GM08714 (cell line): ENCODE results near the gene KLHL3.

Experiments used
- H3K4me3 ChIP-seq: fragments of 200-500 bp; sonication (Bioruptor generic); 2 replicates; pipeline ENCODE4 v1.5.1; 2014; ENCODE audit warnings: mild to moderate bottlenecking, low read length, inconsistent platforms
- ZNF274 ChIP-seq: IDR thresholded peaks from 2 replicates; pipeline ENCODE4 v1.6.1; 2012; ENCODE audit warnings: mild to moderate bottlenecking, low read depth, low read length

The KLHL3 gene

GRCh38 chr5:137630216-137630971, 105.5 kb downstream of the KLHL3 start:
- no peak for TF ChIP-seq ZNF274

GRCh38 chr5:137629646-137630045, 106.2 kb downstream of the KLHL3 start:
- TF ChIP-seq ZNF274: no peak

More at GRCh38 chr5:137630216-137630971, 105.5 kb downstream of the KLHL3 start:
- no peak overlapping the region for H3K4me3 ChIP-seq

GRCh38 chr5:137627706-137628105, 108.2 kb downstream of the KLHL3 start:
- no peak overlapping the region for H3K4me3 ChIP-seq
- TF ChIP-seq ZNF274: no peak

More at GRCh38 chr5:137629646-137630045, 106.2 kb downstream of the KLHL3 start:
- no peak overlapping the region for H3K4me3 ChIP-seq

- no peak for TF ChIP-seq ZNF274
- H3K4me3 ChIP-seq: no peak overlapping the region
Measured at GRCh38 chr5:137627293-137627692, 108.6 kb downstream of the KLHL3 start.

GRCh38 chr5:137624786-137625349, 111.0 kb downstream of the KLHL3 start:
- TF ChIP-seq ZNF274: no peak
- no peak overlapping the region for H3K4me3 ChIP-seq

GRCh38 chr5:137622850-137623249, 113.0 kb downstream of the KLHL3 start:
- no peak for TF ChIP-seq ZNF274
- no peak overlapping the region for H3K4me3 ChIP-seq

GRCh38 chr5:137621861-137622823, 113.7 kb downstream of the KLHL3 start:
- no peak overlapping the region for H3K4me3 ChIP-seq
- no peak for TF ChIP-seq ZNF274

- H3K4me3 ChIP-seq: no peak overlapping the region
- no peak for TF ChIP-seq ZNF274
Measured at GRCh38 chr5:137621306-137621705, 114.6 kb downstream of the KLHL3 start.

- no peak for TF ChIP-seq ZNF274
- H3K4me3 ChIP-seq: no peak overlapping the region
Measured at GRCh38 chr5:137619191-137619870, 116.6 kb downstream of the KLHL3 start.

GRCh38 chr5:137618476-137618875, 117.4 kb downstream of the KLHL3 start:
- H3K4me3 ChIP-seq: no peak overlapping the region
- no peak for TF ChIP-seq ZNF274

- no peak for TF ChIP-seq ZNF274
- H3K4me3 ChIP-seq: no peak overlapping the region
Measured at GRCh38 chr5:137617528-137618205, 118.2 kb downstream of the KLHL3 start.

- no peak overlapping the region for H3K4me3 ChIP-seq
- no peak for TF ChIP-seq ZNF274
Measured at GRCh38 chr5:137616046-137616445, 119.8 kb downstream of the KLHL3 start.

GRCh38 chr5:137615171-137615775, 120.6 kb downstream of the KLHL3 start:
- H3K4me3 ChIP-seq: no peak overlapping the region
- TF ChIP-seq ZNF274: no peak
